ENCODE measurements around the gene DBX1.

DBX1 gene

DNA sequence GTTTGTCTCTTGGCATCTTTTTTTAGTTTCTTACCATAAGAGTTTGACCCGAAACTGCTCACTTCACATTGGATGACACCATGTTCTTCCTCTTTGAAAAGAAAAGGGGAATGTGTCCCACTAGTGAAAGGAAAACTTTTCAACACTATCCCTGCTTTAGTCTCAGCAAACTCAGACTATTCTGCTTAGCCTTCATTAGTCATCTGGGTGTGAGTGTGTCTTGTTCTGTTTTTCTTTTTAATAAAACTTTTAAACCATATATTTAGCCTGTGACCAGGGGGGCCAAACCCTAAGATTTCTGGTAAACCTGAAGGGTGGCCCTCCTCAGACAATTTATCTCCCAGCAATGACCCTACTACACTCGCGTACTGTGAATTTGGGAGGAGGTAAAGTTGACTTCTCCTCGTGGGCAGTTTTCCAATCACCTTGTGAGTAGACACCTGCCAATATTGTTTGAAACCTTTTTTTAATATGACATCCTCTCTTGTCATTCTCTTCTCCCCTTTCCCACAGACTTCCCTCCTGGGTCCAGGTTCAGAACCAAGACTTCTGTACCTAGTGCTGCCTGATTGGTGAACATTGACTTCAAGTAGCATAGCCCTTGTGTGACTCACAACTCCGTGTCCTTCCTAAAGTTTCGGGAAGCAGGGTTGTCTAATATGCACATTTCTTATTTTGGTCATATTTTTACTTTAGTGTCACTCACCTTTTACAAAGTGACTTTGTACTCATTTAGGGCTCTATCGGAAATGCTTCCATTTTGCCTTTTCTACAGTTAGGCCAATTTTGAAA is 39.9 kb downstream of the DBX1 start:
- no peak overlapping the region for H3K4me3 ChIP-seq (replicated peaks in 1 of 2; ENCODE audit: low read depth in 2 of 2, low read length in 2 of 2)
- TF ChIP-seq, protein P1, sequence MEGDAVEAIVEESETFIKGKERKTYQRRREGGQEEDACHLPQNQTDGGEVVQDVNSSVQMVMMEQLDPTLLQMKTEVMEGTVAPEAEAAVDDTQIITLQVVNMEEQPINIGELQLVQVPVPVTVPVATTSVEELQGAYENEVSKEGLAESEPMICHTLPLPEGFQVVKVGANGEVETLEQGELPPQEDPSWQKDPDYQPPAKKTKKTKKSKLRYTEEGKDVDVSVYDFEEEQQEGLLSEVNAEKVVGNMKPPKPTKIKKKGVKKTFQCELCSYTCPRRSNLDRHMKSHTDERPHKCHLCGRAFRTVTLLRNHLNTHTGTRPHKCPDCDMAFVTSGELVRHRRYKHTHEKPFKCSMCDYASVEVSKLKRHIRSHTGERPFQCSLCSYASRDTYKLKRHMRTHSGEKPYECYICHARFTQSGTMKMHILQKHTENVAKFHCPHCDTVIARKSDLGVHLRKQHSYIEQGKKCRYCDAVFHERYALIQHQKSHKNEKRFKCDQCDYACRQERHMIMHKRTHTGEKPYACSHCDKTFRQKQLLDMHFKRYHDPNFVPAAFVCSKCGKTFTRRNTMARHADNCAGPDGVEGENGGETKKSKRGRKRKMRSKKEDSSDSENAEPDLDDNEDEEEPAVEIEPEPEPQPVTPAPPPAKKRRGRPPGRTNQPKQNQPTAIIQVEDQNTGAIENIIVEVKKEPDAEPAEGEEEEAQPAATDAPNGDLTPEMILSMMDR (IDR thresholded peaks at IDR 0.05; ENCODE audit: low read depth, low read length): no peak

DNA sequence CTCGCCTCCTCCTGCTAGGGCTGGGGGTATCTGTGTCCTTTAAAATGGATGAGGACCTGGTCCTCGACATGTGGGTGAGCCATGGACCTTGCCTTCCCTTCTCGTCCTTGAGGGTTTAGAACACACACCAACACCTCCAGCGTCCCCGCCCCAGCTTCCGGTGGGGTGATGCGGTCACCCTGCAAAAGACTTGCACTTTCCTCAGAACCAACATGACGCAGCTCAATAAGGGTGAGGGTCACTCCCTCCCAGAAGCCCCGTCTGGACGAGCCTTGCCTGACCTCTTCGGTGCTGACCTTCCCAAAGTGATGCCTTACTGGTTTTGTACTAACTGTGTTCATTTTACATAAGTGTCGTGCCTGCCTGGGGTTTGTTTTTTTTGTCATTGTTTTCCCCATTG is 41.0 kb downstream of the DBX1 start:
- H3K4me3 ChIP-seq (replicated peaks in 1 of 2; ENCODE audit: low read depth in 2 of 2, low read length in 2 of 2): no peak overlapping the region
- DNase-seq (ENCODE audit: low read depth in 2 of 2): no peak
- TF ChIP-seq, protein P1 (IDR thresholded peaks at IDR 0.05; ENCODE audit: low read depth, low read length): no peak

More for the DNA sequence above, 39.9 kb downstream of the DBX1 start:
- DNase-seq (ENCODE audit: low read depth in 2 of 2): no peak

DNA sequence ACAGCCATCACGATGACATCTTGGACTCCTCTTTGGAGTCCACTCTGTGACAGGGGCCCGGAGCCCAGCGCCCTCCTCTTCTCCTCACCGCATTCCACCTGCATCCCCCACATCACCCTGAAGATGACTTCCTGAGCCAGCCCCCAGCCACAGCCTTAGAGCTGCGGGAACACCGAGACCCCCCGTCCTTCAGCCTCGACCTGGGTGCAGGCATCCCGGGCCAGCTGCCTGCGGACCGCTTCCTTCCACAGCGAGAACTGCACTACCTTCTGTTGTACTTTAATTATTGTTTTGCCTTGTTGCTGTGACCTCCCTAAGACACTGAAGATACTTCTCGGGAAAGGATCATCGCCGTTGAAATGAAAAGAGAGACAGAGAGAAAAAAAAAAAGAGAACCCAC is 42.1 kb downstream of the DBX1 start:
- no peak for DNase-seq (ENCODE audit: low read depth in 2 of 2)
- TF ChIP-seq, protein P1 (IDR thresholded peaks at IDR 0.05; ENCODE audit: low read depth, low read length): no peak

DNA sequence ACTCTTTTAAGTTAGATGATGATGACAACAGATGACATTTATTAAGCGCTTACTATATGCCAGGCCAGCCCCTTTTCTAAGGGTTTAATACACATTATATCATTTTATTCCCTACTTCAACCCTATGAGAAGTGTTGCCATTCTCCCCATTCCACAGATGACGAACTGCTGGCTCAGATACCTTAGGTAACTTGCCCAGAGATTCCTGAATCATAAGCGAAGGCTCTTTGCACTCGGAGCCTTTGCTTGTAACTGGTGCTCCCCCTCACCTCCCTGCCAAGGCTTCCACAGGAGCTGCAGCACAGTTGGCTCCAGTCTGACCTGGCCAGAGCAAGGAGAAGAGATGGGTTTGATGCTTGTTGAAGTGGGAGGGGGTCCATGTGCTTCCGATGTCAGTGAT is 43.0 kb downstream of the DBX1 start:
- DNase-seq (ENCODE audit: low read depth in 2 of 2): no peak
- no peak overlapping the region for H3K4me3 ChIP-seq (replicated peaks in 1 of 2; ENCODE audit: low read depth in 2 of 2, low read length in 2 of 2)
- TF ChIP-seq, protein P1 (IDR thresholded peaks at IDR 0.05; ENCODE audit: low read depth, low read length): no peak

More for the DNA sequence above, 42.1 kb downstream of the DBX1 start:
- no peak overlapping the region for H3K4me3 ChIP-seq (replicated peaks in 1 of 2; ENCODE audit: low read depth in 2 of 2, low read length in 2 of 2)

DNA sequence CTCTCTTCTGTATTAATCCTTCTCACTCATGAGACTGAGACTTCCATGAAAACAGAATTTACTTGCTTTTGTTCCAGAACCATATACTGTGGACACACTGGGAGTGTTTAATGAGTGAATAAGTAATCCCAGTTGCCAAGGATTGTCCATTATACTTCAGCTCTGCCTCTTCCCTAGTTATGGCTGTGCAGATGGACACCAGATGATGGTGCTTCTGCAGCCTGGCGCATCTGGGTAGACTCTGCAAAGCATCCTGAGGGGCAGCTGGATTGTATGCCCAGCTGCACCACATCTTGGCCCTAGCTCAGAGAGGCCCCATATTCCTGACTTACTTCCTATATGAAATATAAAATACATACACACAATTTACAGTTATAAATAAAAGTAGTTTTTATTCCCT is 43.5 kb downstream of the DBX1 start:
- H3K4me3 ChIP-seq (replicated peaks in 1 of 2; ENCODE audit: low read depth in 2 of 2, low read length in 2 of 2): no peak overlapping the region
- TF ChIP-seq, protein P1 (IDR thresholded peaks at IDR 0.05; ENCODE audit: low read depth, low read length): no peak
- DNase-seq (ENCODE audit: low read depth in 2 of 2): no peak

DNA sequence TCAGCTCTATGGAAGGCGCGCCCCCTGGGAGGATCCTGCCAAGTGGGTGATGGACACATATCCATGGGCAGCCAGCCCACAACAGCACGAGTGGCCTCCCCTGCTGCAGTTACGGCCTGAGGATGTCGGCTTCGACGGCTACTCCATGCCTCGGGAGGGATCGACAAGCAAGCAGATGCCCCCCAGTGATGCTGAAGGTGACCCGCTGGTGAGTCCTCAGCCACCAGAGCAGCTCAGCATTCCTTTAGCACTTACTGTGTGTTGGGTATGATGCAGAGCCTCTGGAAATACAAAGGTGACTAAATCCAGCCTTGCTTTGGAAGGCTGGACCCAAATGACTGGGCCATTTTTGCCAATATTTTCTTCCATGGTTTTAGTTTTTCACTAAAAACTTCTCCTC is 45.7 kb downstream of the DBX1 start:
- TF ChIP-seq, protein P1 (IDR thresholded peaks at IDR 0.05; ENCODE audit: low read depth, low read length): no peak
- peak in 1 of 2 donors; percentile 66 for DNase-seq (ENCODE audit: low read depth in 2 of 2)
- H3K4me3 ChIP-seq (replicated peaks in 1 of 2; ENCODE audit: low read depth in 2 of 2, low read length in 2 of 2): no peak overlapping the region

DNA sequence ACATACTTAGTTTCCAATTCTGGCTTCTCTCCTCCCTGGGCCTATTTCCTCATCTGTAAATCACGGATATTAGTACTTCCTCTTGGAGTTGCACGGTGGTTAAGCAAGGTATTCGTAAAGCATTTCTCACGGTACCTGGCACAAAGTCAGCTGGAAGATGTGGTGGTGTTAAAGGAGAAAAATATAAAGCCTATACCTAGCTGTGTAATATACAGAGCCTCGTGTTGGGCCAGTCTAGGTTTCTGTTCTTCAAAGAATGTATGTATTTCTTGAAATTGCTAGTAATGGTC is 47.2 kb downstream of the DBX1 start:
- no peak overlapping the region for H3K4me3 ChIP-seq (replicated peaks in 1 of 2; ENCODE audit: low read depth in 2 of 2, low read length in 2 of 2)
- TF ChIP-seq, protein P1 (IDR thresholded peaks at IDR 0.05; ENCODE audit: low read depth, low read length): no peak
- no peak for DNase-seq (ENCODE audit: low read depth in 2 of 2)
